IMR-90 (cell line): Measurements from ENCODE around the gene PEX6. TPM values are rescaled to one million over a fixed set of nuclear protein-coding genes. Genes with fewer than 3 reads are reported as not detected.

Experiments
- ATAC-seq: fragments of 200-7000 bp; cut with Tn5 transposase; 2 replicates; pipeline ENCODE4 v1.9.1; 2020; ENCODE audit warnings: low read depth, mild to moderate bottlenecking, moderate library complexity
- BruUV-seq: library from RNA; stranded (reverse); fragments of 400-500 nt; replicated peaks from 2 replicates; lab custom pipeline; 2021; lab: Mats Ljungman, UMichigan
- CTCF ChIA-PET: fragments of 300-600 bp; formaldehyde crosslinking; extraction: SDS; loops from one replicate; lab custom pipeline; 2021; ENCODE audit warnings: antibody characterized with exemption; lab: Yijun Ruan, JAX
- POLR2A ChIA-PET: fragments of 300-600 bp; sonication (Branson Sonifier 250); formaldehyde crosslinking; loops from one replicate; lab custom pipeline; 2022; ENCODE audit warnings: antibody characterized with exemption; ENCODE audit not compliant: unreplicated experiment; lab: Charles Lee
- DNase-seq: peaks from one replicate; pipeline ENCODE4 v3.0.0; 2013
- H2AFZ ChIP-seq: replicated peaks from 2 replicates; pipeline ENCODE3; 2013; ENCODE audit warnings: low read length, mild to moderate bottlenecking; ENCODE audit not compliant: poor library complexity
- H2AK5ac ChIP-seq: 2 replicates; pipeline ENCODE4 v1.6.1; 2013; ENCODE audit warnings: low read depth, low read length, inconsistent platforms
- H2AK9ac ChIP-seq: replicated peaks from 2 replicates; pipeline ENCODE3; 2013; ENCODE audit warnings: mild to moderate bottlenecking, low read depth, low read length, moderate library complexity; ENCODE audit not compliant: poor library complexity
- H2BK120ac ChIP-seq: 2 replicates; pipeline ENCODE4 v1.6.1; 2013; ENCODE audit warnings: low read depth, low read length, inconsistent platforms
- H2BK15ac ChIP-seq: 3 replicates; pipeline ENCODE4 v1.6.1; 2013; ENCODE audit warnings: low read depth, low read length, inconsistent platforms
- H2BK20ac ChIP-seq: 2 replicates; pipeline ENCODE4 v1.6.1; 2013; ENCODE audit warnings: low read depth, mild to moderate bottlenecking, inconsistent platforms, low read length, moderate library complexity
- H2BK5ac ChIP-seq: 2 replicates; pipeline ENCODE4 v1.6.1; 2013; ENCODE audit warnings: mild to moderate bottlenecking, low read depth, low read length, inconsistent platforms; ENCODE audit not compliant: poor library complexity, severe bottlenecking
- H3K14ac ChIP-seq: replicated peaks from 2 replicates; pipeline ENCODE4 v1.6.1; 2013; ENCODE audit warnings: low read depth, low read length, inconsistent platforms
- H3K18ac ChIP-seq: 2 replicates; pipeline ENCODE4 v1.6.1; 2013; ENCODE audit warnings: low read depth, low read length, control low read depth
- H3K23ac ChIP-seq: 2 replicates; pipeline ENCODE4 v1.6.1; 2013; ENCODE audit warnings: low read depth, low read length, inconsistent platforms
- H3K27ac ChIP-seq: 2 replicates; pipeline ENCODE4 v1.5.1; 2013; ENCODE audit warnings: mild to moderate bottlenecking, control low read depth, low read length; ENCODE audit not compliant: insufficient read depth
- H3K27me3 ChIP-seq: 2 replicates; pipeline ENCODE4 v1.6.1; 2013; ENCODE audit warnings: low read length; ENCODE audit not compliant: control insufficient read depth, insufficient read depth
- H3K36me3 ChIP-seq: 2 replicates; pipeline ENCODE4 v1.6.1; 2013; ENCODE audit warnings: low read length, mixed read lengths; ENCODE audit not compliant: control insufficient read depth, insufficient read depth
- H3K4ac ChIP-seq: 2 replicates; pipeline ENCODE4 v1.6.1; 2013; ENCODE audit warnings: low read depth, low read length, inconsistent platforms
- H3K4me1 ChIP-seq: 2 replicates; pipeline ENCODE4 v1.6.1; 2013; ENCODE audit warnings: low read length, mixed read lengths; ENCODE audit not compliant: control insufficient read depth, insufficient read depth
- H3K4me2 ChIP-seq: 2 replicates; pipeline ENCODE4 v1.6.1; 2013; ENCODE audit warnings: low read depth, mild to moderate bottlenecking, control low read depth, low read length, moderate library complexity
- H3K4me3 ChIP-seq: 2 replicates; pipeline ENCODE4 v1.5.1; 2013; ENCODE audit warnings: low read depth, mild to moderate bottlenecking, control low read depth, low read length, moderate library complexity; ENCODE audit not compliant: insufficient read depth
- H3K56ac ChIP-seq: 2 replicates; pipeline ENCODE4 v1.6.1; 2013; ENCODE audit warnings: low read length, inconsistent platforms; ENCODE audit not compliant: insufficient read depth; ENCODE audit errors: extremely low read depth
- H3K79me1 ChIP-seq, 2 experiments: 2 replicates each; pipeline ENCODE4 v1.6.1; 2013; ENCODE audit warnings: low read length in 2 of 2, inconsistent platforms in 1 of 2, low read depth in 1 of 2
- H3K9ac ChIP-seq: 2 replicates; pipeline ENCODE4 v1.6.1; 2013; ENCODE audit warnings: low read depth, low read length, control low read depth
- H3K9me1 ChIP-seq: 2 replicates; pipeline ENCODE4 v1.6.1; 2013; ENCODE audit warnings: low read length, inconsistent platforms; ENCODE audit not compliant: insufficient read depth
- H3K9me3 ChIP-seq: 2 replicates; pipeline ENCODE4 v1.6.1; 2013; ENCODE audit warnings: low read length; ENCODE audit not compliant: control insufficient read depth, insufficient read depth
- H4K20me1 ChIP-seq: 2 replicates; pipeline ENCODE4 v1.6.1; 2013; ENCODE audit warnings: low read length, inconsistent platforms; ENCODE audit not compliant: insufficient read depth
- H4K5ac ChIP-seq: 2 replicates; pipeline ENCODE4 v1.6.1; 2013; ENCODE audit warnings: mild to moderate bottlenecking, low read depth, low read length, control low read depth
- H4K8ac ChIP-seq, 2 experiments: 2 replicates each; pipeline ENCODE4 v1.6.1; 2013; ENCODE audit warnings: low read depth in 2 of 2, low read length in 2 of 2, control low read depth in 1 of 2, inconsistent platforms in 1 of 2
- H4K91ac ChIP-seq: 2 replicates; pipeline ENCODE4 v1.6.1; 2013; ENCODE audit warnings: low read depth, low read length, inconsistent platforms; ENCODE audit not compliant: insufficient read depth
- BHLHE40 ChIP-seq: fragments of 150-350 bp; IDR thresholded peaks from 2 replicates; pipeline ENCODE4 v1.6.1; 2016; ENCODE audit warnings: mild to moderate bottlenecking, low read depth, low read length
- CEBPB ChIP-seq: IDR thresholded peaks from 2 replicates; pipeline ENCODE4 v1.6.1; 2012; ENCODE audit warnings: low read depth, low read length, improper control_type of control experiment
- CHD1 ChIP-seq: IDR thresholded peaks from 2 replicates; pipeline ENCODE4 v1.6.1; 2012; ENCODE audit warnings: low read depth, low read length, improper control_type of control experiment
- CTCF ChIP-seq: conservative IDR thresholded peaks from 2 replicates; pipeline ENCODE4 v1.5.1; 2012; ENCODE audit warnings: mild to moderate bottlenecking, low read depth, low read length, improper control_type of control experiment
- ELK1 ChIP-seq: fragments of 150-350 bp; IDR thresholded peaks from 2 replicates; pipeline ENCODE4 v1.6.1; 2016; ENCODE audit warnings: low read depth, mild to moderate bottlenecking, low read length, moderate library complexity, borderline replicate concordance
- FOS ChIP-seq: fragments of 150-350 bp; IDR thresholded peaks from 2 replicates; pipeline ENCODE4 v1.6.1; 2016; ENCODE audit warnings: low read depth, low read length
- MAFK ChIP-seq: IDR thresholded peaks from 2 replicates; pipeline ENCODE4 v1.6.1; 2012; ENCODE audit warnings: low read depth, low read length, improper control_type of control experiment
- MAZ ChIP-seq: IDR thresholded peaks from 2 replicates; pipeline ENCODE4 v1.6.1; 2012; ENCODE audit warnings: low read depth, mild to moderate bottlenecking, low read length, improper control_type of control experiment, moderate library complexity, borderline replicate concordance
- MXI1 ChIP-seq: IDR thresholded peaks from 2 replicates; pipeline ENCODE4 v1.6.1; 2012; ENCODE audit warnings: low read depth, mild to moderate bottlenecking, low read length, moderate library complexity, borderline replicate concordance
- NFE2L2 ChIP-seq: fragments of 150-350 bp; IDR thresholded peaks from 2 replicates; pipeline ENCODE4 v1.6.1; 2016; ENCODE audit warnings: low read depth, mild to moderate bottlenecking, low read length
- POLR2A ChIP-seq: IDR thresholded peaks from 2 replicates; pipeline ENCODE4 v1.6.1; 2012; ENCODE audit warnings: mild to moderate bottlenecking, low read depth, low read length
- RAD21 ChIP-seq: IDR thresholded peaks from 2 replicates; pipeline ENCODE4 v1.6.1; 2012; ENCODE audit warnings: low read length, improper control_type of control experiment
- RCOR1 ChIP-seq: IDR thresholded peaks from 2 replicates; pipeline ENCODE4 v1.6.1; 2012; ENCODE audit warnings: mild to moderate bottlenecking, low read length, improper control_type of control experiment; ENCODE audit not compliant: insufficient replicate concordance
- RFX5 ChIP-seq: IDR thresholded peaks from 2 replicates; pipeline ENCODE4 v1.8.0; 2012; ENCODE audit warnings: low read depth, mild to moderate bottlenecking, low read length, moderate library complexity
- SMC3 ChIP-seq: fragments of 150-350 bp; IDR thresholded peaks from 2 replicates; pipeline ENCODE4 v1.6.1; 2016; ENCODE audit warnings: low read depth, mild to moderate bottlenecking, antibody characterized with exemption, low read length, moderate library complexity
- USF2 ChIP-seq: fragments of 150-350 bp; IDR thresholded peaks from 2 replicates; pipeline ENCODE4 v1.6.1; 2017; ENCODE audit warnings: mild to moderate bottlenecking, antibody characterized with exemption, low read length, low read depth
- WGBS, 2 experiments: methylation state at CpG; one replicate each; pipeline versions ENCODE4 v1.1.5 to v1.1.7; 2013; ENCODE audit warnings: missing lambda C conversion rate in 2 of 2; ENCODE audit not compliant: insufficient read length in 1 of 2; ENCODE audit errors: extremely low coverage in 2 of 2; 5-methylcytosine and 5-hydroxymethylcytosine counted together
- dilution Hi-C: fragments of 300-500 bp; cut with HindIII; formaldehyde crosslinking; loops from one replicate; pipeline ENCODE4 v1.14.3; 2018; ENCODE audit warnings: low sequenced_read_pairs; ENCODE audit not compliant: unreplicated experiment
- in situ Hi-C: fragments of 300-500 bp; cut with MboI; formaldehyde crosslinking; loops from 3 replicates; pipeline ENCODE4 v1.14.3; 2019; ENCODE audit warnings: low sequenced_read_pairs, inconsistent platforms, mixed read lengths
- intact Hi-C: fragments of 100-400 bp; cut with micrococcal nuclease; formaldehyde crosslinking; loops from 2 replicates; pipeline ENCODE4 v1.10.0; 2022
- polyA plus RNA-seq, 3 experiments: library from polyadenylated mRNA; depleted of rRNA; stranded (reverse); fragments of >200 nt; gene quantifications; 2 replicates each; pipeline ENCODE4 v1.2.3, GENCODE V29; 2012; ENCODE audit warnings: low replicate concordance in 1 of 3
- total RNA-seq: library from RNA; depleted of rRNA; stranded (reverse); fragments of >200 nt; gene quantifications from 2 replicates; pipeline ENCODE4 v1.2.3, GENCODE V29; 2012

PEX6 gene
- total and polyA plus RNA-seq, 2 of the 4 experiments (the other 2 are of a cell fraction): 10.4 to 10.6 TPM

DNA sequence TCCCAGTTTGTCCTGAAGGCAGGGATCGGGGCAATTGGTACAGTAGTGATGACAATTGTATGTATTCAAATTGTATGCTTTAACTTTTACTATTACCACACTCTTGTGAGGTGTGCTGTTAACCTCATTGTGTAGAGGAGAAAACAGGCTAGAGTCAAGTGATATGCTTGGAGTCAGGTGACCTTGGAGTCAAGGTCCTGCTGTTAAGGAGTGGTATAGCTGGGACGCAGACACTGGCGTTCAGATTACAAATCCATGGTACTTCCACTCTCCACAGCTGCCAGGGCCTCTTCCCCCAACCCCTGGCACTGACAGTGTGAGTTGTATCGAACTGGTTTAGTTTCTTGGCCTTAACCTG, 39.2 kb downstream of the PEX6 start:
- H4K20me1 ChIP-seq: no peaks in the 10 kb centered on the region; the same call in 1 of the 2 replicates
- no peak overlapping the region for H2AK9ac ChIP-seq
- no peak overlapping the region for H3K4me2 ChIP-seq
- no peak for TF ChIP-seq CEBPB
- no peak for TF ChIP-seq MAFK
- no peak for TF ChIP-seq FOS
- TF ChIP-seq CHD1: no peak
- no peak for TF ChIP-seq CTCF
- TF ChIP-seq USF2: no peak
- TF ChIP-seq MAZ: no peak
- TF ChIP-seq RAD21: no peak
- no peak for TF ChIP-seq POLR2A
- TF ChIP-seq SMC3: no peak
- no peak for TF ChIP-seq ELK1
- no peak for TF ChIP-seq RCOR1
- no peak for TF ChIP-seq MXI1
- no peak for TF ChIP-seq BHLHE40
- TF ChIP-seq NFE2L2: no peak
- no peak for TF ChIP-seq RFX5
- intact Hi-C loops: no loop called here
- H3K79me1 ChIP-seq: peaks cover 15 to 24% of the 10 kb centered on the region in 2 experiments
- POLR2A ChIA-PET: no interaction called here
- no peak overlapping the region for H3K18ac ChIP-seq
- no peaks in the 10 kb centered on the region for H3K4me1 ChIP-seq
- H3K27ac ChIP-seq: no peak overlapping the region
- no CpG with 5 or more reads among the region's 4 CpGs for WGBS, 2 experiments
- H3K9me3 ChIP-seq: no peaks in the 10 kb centered on the region
- in situ Hi-C loops: no loop called here
- H2BK15ac ChIP-seq: no peak overlapping the region
- no peak overlapping the region for H3K4me3 ChIP-seq
- no peak overlapping the region for H4K5ac ChIP-seq
- no peak overlapping the region for H2BK120ac ChIP-seq
- no peak overlapping the region for H3K14ac ChIP-seq
- no peak overlapping the region for H2BK5ac ChIP-seq
- no peak overlapping the region for H3K23ac ChIP-seq
- CTCF ChIA-PET: no interaction called here
- ATAC-seq (no peak), DNase-seq (no peak)
- no peak overlapping the region for H3K4ac ChIP-seq
- dilution Hi-C loops: no loop called here
- H2BK20ac ChIP-seq: no peak overlapping the region
- BruUV-seq: no TSS peak
- H3K9me1 ChIP-seq: no peaks in the 10 kb centered on the region; the same call in 1 of the 2 replicates
- H3K27me3 ChIP-seq: no peaks in the 10 kb centered on the region
- H2AFZ ChIP-seq: no peak overlapping the region
- H3K9ac ChIP-seq: no peak overlapping the region
- H4K91ac ChIP-seq: no peak overlapping the region
- peaks cover 36% of the 10 kb centered on the region for H3K36me3 ChIP-seq
- no peak overlapping the region for H2AK5ac ChIP-seq
- H3K56ac ChIP-seq: no peak overlapping the region
- H4K8ac ChIP-seq: no peak overlapping the region
